Effector memory CD4-positive, alpha-beta T cell (primary cell): ENCODE measurements around the gene KIAA1217.

Experiments used
- DNase-seq, 3 donors: peaks; one replicate each; pipeline ENCODE4 v3.0.0-alpha.2; 2020
- H3K27ac ChIP-seq: 2 replicates; pipeline ENCODE4 v1.7.0; 2013; ENCODE audit warnings: mild to moderate bottlenecking, low read length, moderate library complexity; ENCODE audit not compliant: insufficient read depth, poor library complexity, severe bottlenecking
- H3K27me3 ChIP-seq: replicated peaks from 2 replicates; pipeline ENCODE4 v1.7.0; 2013; ENCODE audit warnings: mild to moderate bottlenecking, low read length; ENCODE audit not compliant: insufficient read depth, control insufficient read depth, poor library complexity, severe bottlenecking
- H3K36me3 ChIP-seq: 2 replicates; pipeline ENCODE4 v1.7.0; 2013; ENCODE audit warnings: mild to moderate bottlenecking, low read length, moderate library complexity; ENCODE audit not compliant: control insufficient read depth, insufficient read depth
- H3K4me1 ChIP-seq: 2 replicates; pipeline ENCODE4 v1.7.0; 2013; ENCODE audit warnings: low read length, mild to moderate bottlenecking; ENCODE audit not compliant: control insufficient read depth, insufficient read depth, poor library complexity, severe bottlenecking
- H3K4me3 ChIP-seq: 2 replicates; pipeline ENCODE4 v1.7.0; 2013; ENCODE audit warnings: low read length, low read depth, mild to moderate bottlenecking; ENCODE audit not compliant: insufficient read depth, poor library complexity, severe bottlenecking
- H3K9me3 ChIP-seq: 2 replicates; pipeline ENCODE4 v1.7.0; 2013; ENCODE audit warnings: mild to moderate bottlenecking, low read length, moderate library complexity; ENCODE audit not compliant: control insufficient read depth

KIAA1217 gene

GRCh38 chr10:24219963-24220362, 11.0 kb downstream of the KIAA1217 start:
- Histone ChIP-seq H3K4me1 (no peaks in the 10 kb centered on the region), H3K36me3 (no peaks in the 10 kb centered on the region), H3K4me3 (no peak overlapping the region), H3K9me3 (no peaks in the 10 kb centered on the region), H3K27ac (no peak overlapping the region), H3K27me3 (no peaks in the 10 kb centered on the region)
- DNase-seq: no peak

GRCh38 chr10:24223341-24223740, 14.4 kb downstream of the KIAA1217 start:
- no peaks in the 10 kb centered on the region for H3K36me3 ChIP-seq
- no peak overlapping the region for H3K27ac ChIP-seq
- H3K4me1 ChIP-seq: no peaks in the 10 kb centered on the region
- no peaks in the 10 kb centered on the region for H3K9me3 ChIP-seq
- no peak overlapping the region for H3K4me3 ChIP-seq
- H3K27me3 ChIP-seq: no peaks in the 10 kb centered on the region
- DNase-seq: no peak

GRCh38 chr10:24223953-24224352, 15.0 kb downstream of the KIAA1217 start:
- Histone ChIP-seq H3K9me3 (no peaks in the 10 kb centered on the region), H3K27me3 (no peaks in the 10 kb centered on the region), H3K36me3 (no peaks in the 10 kb centered on the region), H3K4me1 (no peaks in the 10 kb centered on the region), H3K4me3 (no peak overlapping the region), H3K27ac (no peak overlapping the region)
- DNase-seq: no peak

- no peak overlapping the region for H3K27ac ChIP-seq
- H3K9me3 ChIP-seq: no peaks in the 10 kb centered on the region
- H3K4me1 ChIP-seq: no peaks in the 10 kb centered on the region
- no peak overlapping the region for H3K4me3 ChIP-seq
- H3K36me3 ChIP-seq: no peaks in the 10 kb centered on the region
- H3K27me3 ChIP-seq: no peaks in the 10 kb centered on the region
- DNase-seq: no peak
Measured at GRCh38 chr10:24228642-24229041, 19.7 kb downstream of the KIAA1217 start.

GRCh38 chr10:24229909-24230308, 21.0 kb downstream of the KIAA1217 start:
- DNase-seq: no peak
- H3K36me3 ChIP-seq: no peaks in the 10 kb centered on the region
- no peak overlapping the region for H3K4me3 ChIP-seq
- H3K9me3 ChIP-seq: no peaks in the 10 kb centered on the region
- no peak overlapping the region for H3K27ac ChIP-seq
- no peaks in the 10 kb centered on the region for H3K4me1 ChIP-seq
- H3K27me3 ChIP-seq: no peaks in the 10 kb centered on the region

- no peak for DNase-seq
Measured at GRCh38 chr10:24231200-24231599, 22.3 kb downstream of the KIAA1217 start.

GRCh38 chr10:24234784-24235183, 25.8 kb downstream of the KIAA1217 start:
- no peaks in the 10 kb centered on the region for H3K9me3 ChIP-seq
- H3K27ac ChIP-seq: no peak overlapping the region
- H3K36me3 ChIP-seq: no peaks in the 10 kb centered on the region
- no peak for DNase-seq
- no peaks in the 10 kb centered on the region for H3K27me3 ChIP-seq
- H3K4me1 ChIP-seq: no peaks in the 10 kb centered on the region
- H3K4me3 ChIP-seq: no peak overlapping the region

More at GRCh38 chr10:24231200-24231599, 22.3 kb downstream of the KIAA1217 start:
- Histone ChIP-seq H3K36me3 (no peaks in the 10 kb centered on the region), H3K4me1 (no peaks in the 10 kb centered on the region), H3K9me3 (no peaks in the 10 kb centered on the region), H3K27me3 (no peaks in the 10 kb centered on the region), H3K4me3 (no peak overlapping the region), H3K27ac (no peak overlapping the region)

GRCh38 chr10:24235471-24235870, 26.5 kb downstream of the KIAA1217 start:
- Histone ChIP-seq H3K9me3 (no peaks in the 10 kb centered on the region), H3K4me1 (no peaks in the 10 kb centered on the region), H3K4me3 (no peak overlapping the region), H3K27me3 (no peaks in the 10 kb centered on the region), H3K27ac (no peak overlapping the region), H3K36me3 (no peaks in the 10 kb centered on the region)
- no peak for DNase-seq

GRCh38 chr10:24237801-24238395, 29.0 kb downstream of the KIAA1217 start:
- H3K4me1 ChIP-seq: no peaks in the 10 kb centered on the region
- H3K4me3 ChIP-seq: no peak overlapping the region
- DNase-seq: no peak
- no peak overlapping the region for H3K27ac ChIP-seq
- H3K36me3 ChIP-seq: no peaks in the 10 kb centered on the region
- no peaks in the 10 kb centered on the region for H3K9me3 ChIP-seq
- no peaks in the 10 kb centered on the region for H3K27me3 ChIP-seq

- no peaks in the 10 kb centered on the region for H3K9me3 ChIP-seq
- no peaks in the 10 kb centered on the region for H3K27me3 ChIP-seq
- DNase-seq: no peak
- no peak overlapping the region for H3K4me3 ChIP-seq
- H3K36me3 ChIP-seq: no peaks in the 10 kb centered on the region
- H3K27ac ChIP-seq: no peak overlapping the region
- no peaks in the 10 kb centered on the region for H3K4me1 ChIP-seq
Measured at GRCh38 chr10:24238519-24239247, 29.7 kb downstream of the KIAA1217 start.
